DND-41 (cell line): Measurements from ENCODE around the gene ZFP91.

Source experiments
- ATAC-seq: fragments of 200-7000 bp; cut with Tn5 transposase; 3 replicates; pipeline ENCODE4 v1.9.1; 2021; ENCODE audit warnings: low read depth; ENCODE audit not compliant: insufficient read depth
- DNase-seq: peaks from one replicate; pipeline ENCODE4 v3.0.0-alpha.2; 2020
- H2AFZ ChIP-seq: 2 replicates; pipeline ENCODE4 v1.6.0; 2012; ENCODE audit warnings: low read depth, low read length
- H3K27ac ChIP-seq: 2 replicates; pipeline ENCODE4 v1.5.1; 2012; ENCODE audit warnings: low read length, inconsistent platforms
- H3K27me3 ChIP-seq: fragments of 200-600 bp; sonication (generic); 2 replicates; pipeline ENCODE4 v1.6.0; 2012; ENCODE audit warnings: low read length, mild to moderate bottlenecking, inconsistent platforms; ENCODE audit not compliant: insufficient read depth, poor library complexity
- H3K36me3 ChIP-seq: 2 replicates; pipeline ENCODE4 v1.5.1; 2012; ENCODE audit warnings: low read length, inconsistent platforms; ENCODE audit not compliant: insufficient read depth
- H3K4me1 ChIP-seq: 2 replicates; pipeline ENCODE4 v1.5.1; 2012; ENCODE audit warnings: mild to moderate bottlenecking, low read length; ENCODE audit not compliant: insufficient read depth
- H3K4me2 ChIP-seq: 2 replicates; pipeline ENCODE4 v1.6.0; 2012; ENCODE audit warnings: mild to moderate bottlenecking, moderate library complexity, low read length, inconsistent platforms; ENCODE audit not compliant: insufficient read depth
- H3K4me3 ChIP-seq, 2 experiments: fragments of 200-600 bp in 1 of 2; shearing (Covaris generic) in 1 of 2; 2 replicates each; pipeline ENCODE4 v1.5.1; 2012 to 2016; ENCODE audit warnings: inconsistent platforms in 2 of 2, low read length in 2 of 2, mild to moderate bottlenecking in 2 of 2, low read depth in 1 of 2, moderate library complexity in 1 of 2
- H3K79me2 ChIP-seq: 2 replicates; pipeline ENCODE4 v1.6.0; 2012; ENCODE audit warnings: low read length, inconsistent platforms; ENCODE audit not compliant: insufficient read depth
- H3K9ac ChIP-seq: 2 replicates; pipeline ENCODE4 v1.6.0; 2012; ENCODE audit warnings: low read depth, mild to moderate bottlenecking, inconsistent platforms, low read length, moderate library complexity
- H3K9me3 ChIP-seq: 2 replicates; pipeline ENCODE4 v1.5.1; 2012; ENCODE audit warnings: low read length, moderate library complexity, mild to moderate bottlenecking, inconsistent platforms; ENCODE audit not compliant: insufficient read depth, severe bottlenecking
- H4K20me1 ChIP-seq: 2 replicates; pipeline ENCODE4 v1.6.0; 2012; ENCODE audit warnings: low read length; ENCODE audit not compliant: insufficient read depth
- EZH2 ChIP-seq: IDR thresholded peaks from 3 replicates; pipeline ENCODE4 v1.6.1; 2012; ENCODE audit warnings: borderline replicate concordance, low read depth, mild to moderate bottlenecking, moderate library complexity, low read length, inconsistent platforms; ENCODE audit not compliant: severe bottlenecking
- TF ChIP-seq, protein P1 (sequence below): IDR thresholded peaks from 2 replicates; pipeline ENCODE4 v1.5.1; 2012; ENCODE audit warnings: borderline replicate concordance, low read length, moderate library complexity, mild to moderate bottlenecking; ENCODE audit not compliant: poor library complexity, severe bottlenecking; ENCODE audit errors: extremely low read depth

Gene ZFP91

DNA sequence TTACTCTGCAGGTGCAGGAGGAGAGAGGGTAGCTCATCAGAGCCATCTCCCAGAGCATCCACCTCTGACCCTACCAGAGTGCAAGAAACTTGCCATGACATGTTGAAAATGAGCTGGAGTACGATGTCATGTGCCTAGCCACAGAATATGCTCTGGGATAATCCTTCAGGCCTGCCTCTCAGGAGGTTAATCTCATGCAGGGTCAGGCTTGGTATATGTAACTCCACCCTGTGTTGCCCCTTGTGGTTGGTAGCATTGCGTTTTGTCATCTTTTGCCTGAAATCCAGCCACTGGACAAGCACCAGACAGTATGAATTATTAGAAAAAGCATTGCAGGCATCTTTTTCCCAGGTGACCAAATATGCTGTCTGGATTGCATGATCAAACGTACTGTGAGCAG lies 79.8 kb downstream of the ZFP91 start:
- H3K9me3 ChIP-seq = no peaks in the 10 kb centered on the region
- no peak overlapping the region for H2AFZ ChIP-seq
- H3K4me3 ChIP-seq = no peak overlapping the region
- ATAC-seq (no peak), DNase-seq (no peak)
- no peaks in the 10 kb centered on the region for H3K36me3 ChIP-seq
- H3K4me1 ChIP-seq = no peaks in the 10 kb centered on the region; the same call in 1 of the 2 replicates
- peaks cover 5% of the 10 kb centered on the region for H3K27me3 ChIP-seq
- H3K27ac ChIP-seq = no peak overlapping the region
- no peak for TF ChIP-seq EZH2
- no peak overlapping the region for H3K4me2 ChIP-seq
- no peaks in the 10 kb centered on the region for H3K79me2 ChIP-seq
- no peaks in the 10 kb centered on the region for H4K20me1 ChIP-seq
- no peak overlapping the region for H3K9ac ChIP-seq

- no peak overlapping the region for H3K9ac ChIP-seq
- no peak overlapping the region for H3K4me2 ChIP-seq
- H3K27ac ChIP-seq = no peak overlapping the region
- no peak for TF ChIP-seq EZH2
- TF ChIP-seq, protein P1, sequence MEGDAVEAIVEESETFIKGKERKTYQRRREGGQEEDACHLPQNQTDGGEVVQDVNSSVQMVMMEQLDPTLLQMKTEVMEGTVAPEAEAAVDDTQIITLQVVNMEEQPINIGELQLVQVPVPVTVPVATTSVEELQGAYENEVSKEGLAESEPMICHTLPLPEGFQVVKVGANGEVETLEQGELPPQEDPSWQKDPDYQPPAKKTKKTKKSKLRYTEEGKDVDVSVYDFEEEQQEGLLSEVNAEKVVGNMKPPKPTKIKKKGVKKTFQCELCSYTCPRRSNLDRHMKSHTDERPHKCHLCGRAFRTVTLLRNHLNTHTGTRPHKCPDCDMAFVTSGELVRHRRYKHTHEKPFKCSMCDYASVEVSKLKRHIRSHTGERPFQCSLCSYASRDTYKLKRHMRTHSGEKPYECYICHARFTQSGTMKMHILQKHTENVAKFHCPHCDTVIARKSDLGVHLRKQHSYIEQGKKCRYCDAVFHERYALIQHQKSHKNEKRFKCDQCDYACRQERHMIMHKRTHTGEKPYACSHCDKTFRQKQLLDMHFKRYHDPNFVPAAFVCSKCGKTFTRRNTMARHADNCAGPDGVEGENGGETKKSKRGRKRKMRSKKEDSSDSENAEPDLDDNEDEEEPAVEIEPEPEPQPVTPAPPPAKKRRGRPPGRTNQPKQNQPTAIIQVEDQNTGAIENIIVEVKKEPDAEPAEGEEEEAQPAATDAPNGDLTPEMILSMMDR = no peak
- no peak overlapping the region for H2AFZ ChIP-seq
- no peaks in the 10 kb centered on the region for H3K4me1 ChIP-seq
- no peak for ATAC-seq
- no peak for DNase-seq
- H3K79me2 ChIP-seq = no peaks in the 10 kb centered on the region
- no peak overlapping the region for H3K4me3 ChIP-seq
- H3K9me3 ChIP-seq = no peaks in the 10 kb centered on the region
- H3K27me3 ChIP-seq = peaks cover 5% of the 10 kb centered on the region
- H4K20me1 ChIP-seq = no peaks in the 10 kb centered on the region
- H3K36me3 ChIP-seq = no peaks in the 10 kb centered on the region
Observed at GRCh38 chr11:58659404-58659803, 80.5 kb downstream of the ZFP91 start.

DNA sequence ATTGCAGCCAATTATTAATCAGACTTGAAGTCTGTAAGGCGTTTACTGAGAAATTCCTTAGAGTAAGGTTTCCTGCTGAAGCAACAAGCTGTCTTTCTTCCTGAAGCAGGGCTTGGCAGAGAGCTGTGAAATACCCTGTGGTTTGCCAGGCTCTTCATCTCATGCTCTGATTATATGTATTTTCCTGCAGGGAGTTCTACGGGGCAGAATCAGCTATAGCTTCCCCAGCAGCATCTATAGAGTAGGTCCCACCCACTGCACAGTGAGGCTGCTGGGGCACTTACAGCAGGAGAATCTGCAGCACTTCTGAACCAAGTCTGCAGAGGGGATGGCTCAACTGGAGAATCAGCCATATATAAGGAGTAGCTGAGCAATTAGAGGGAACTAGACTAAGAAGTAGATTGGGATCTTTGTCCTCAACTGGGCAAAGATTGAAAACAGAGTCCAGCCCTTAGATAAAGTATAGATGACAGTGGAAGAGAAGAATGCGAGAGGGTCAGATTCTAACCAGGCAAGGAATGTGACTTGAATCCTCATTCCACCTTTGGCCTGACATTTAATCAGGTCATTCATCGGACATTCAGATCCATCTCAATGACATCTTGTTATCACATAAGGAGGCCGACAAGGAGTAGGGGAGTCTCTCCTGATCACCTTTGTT lies 81.2 kb downstream of the ZFP91 start:
- no peaks in the 10 kb centered on the region for H4K20me1 ChIP-seq
- H3K9me3 ChIP-seq = no peaks in the 10 kb centered on the region
- no peak overlapping the region for H3K4me3 ChIP-seq
- no peaks in the 10 kb centered on the region for H3K36me3 ChIP-seq
- H2AFZ ChIP-seq = no peak overlapping the region
- TF ChIP-seq EZH2 = no peak
- TF ChIP-seq, protein P1 = no peak
- H3K4me1 ChIP-seq = no peaks in the 10 kb centered on the region
- H3K4me2 ChIP-seq = no peak overlapping the region
- ATAC-seq (no peak), DNase-seq (no peak)
- H3K9ac ChIP-seq = no peak overlapping the region
- no peak overlapping the region for H3K27ac ChIP-seq
- H3K27me3 ChIP-seq = peaks cover 5% of the 10 kb centered on the region
- no peaks in the 10 kb centered on the region for H3K79me2 ChIP-seq
